Ishikawa (cell line): ENCODE measurements around the gene SACM1L.

Source experiments
- EP300 ChIP-seq: IDR thresholded peaks from 2 replicates; pipeline ENCODE4 v1.6.1; 2012; ENCODE audit warnings: borderline replicate concordance
- MAX ChIP-seq: IDR thresholded peaks from 2 replicates; pipeline ENCODE4 v1.6.1; 2012
- ZBTB7A ChIP-seq: IDR thresholded peaks from 2 replicates; pipeline ENCODE4 v1.6.1; 2012; ENCODE audit warnings: low read depth

- no peak for TF ChIP-seq EP300
- no peak for TF ChIP-seq MAX
- no peak for TF ChIP-seq ZBTB7A
Observed at GRCh38 chr3:45670991-45671390, 18.2 kb upstream of the SACM1L start.
